Non-pigmented ciliary epithelial cell (primary cell): Measurements from ENCODE around the gene ZNF680.
"Not testable (repeated sequence)": the region's sequence is repeated elsewhere in the genome, so short reads cannot be mapped to it uniquely, and the experiment has no call there.

Experiments used
- DNase-seq: peaks from one replicate; pipeline ENCODE4 v3.0.0-alpha.2; 2010; ENCODE audit warnings: low read depth

ZNF680 gene

DNA sequence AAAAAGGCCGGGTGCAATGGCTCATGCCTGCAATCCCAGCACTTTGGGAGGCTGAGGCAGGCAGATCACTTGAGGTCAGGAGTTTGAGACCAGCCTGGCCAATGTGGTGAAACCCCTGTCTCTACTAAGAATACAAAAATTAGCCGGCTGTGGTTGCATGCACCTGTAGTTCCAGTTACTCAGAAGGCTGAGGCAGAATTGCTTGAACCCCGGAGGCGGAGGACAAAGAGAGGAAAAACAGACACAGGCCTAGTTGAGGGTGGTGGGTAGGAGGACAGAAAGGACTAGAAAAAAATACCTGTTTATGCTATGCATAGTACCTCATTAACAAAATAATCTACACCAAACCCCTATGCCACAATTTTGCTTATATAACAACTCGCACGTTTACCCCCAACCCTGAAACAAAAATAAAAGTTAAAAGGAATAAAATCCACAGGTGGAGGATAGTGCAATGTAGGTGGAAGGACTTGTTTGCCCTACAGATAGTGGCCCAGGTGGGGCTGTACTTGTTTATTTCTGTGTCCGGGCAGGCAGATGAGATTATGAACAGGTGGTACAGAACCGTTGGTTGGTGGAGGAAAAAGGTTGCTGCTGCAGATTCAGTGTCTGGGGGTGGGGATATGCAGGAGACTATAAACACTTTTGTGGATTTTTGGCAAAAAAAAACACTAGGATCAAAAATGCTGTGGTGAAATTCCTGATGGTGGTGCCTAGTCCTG lies 5.1 kb downstream of the ZNF680 start:
- DNase-seq: no peak

DNA sequence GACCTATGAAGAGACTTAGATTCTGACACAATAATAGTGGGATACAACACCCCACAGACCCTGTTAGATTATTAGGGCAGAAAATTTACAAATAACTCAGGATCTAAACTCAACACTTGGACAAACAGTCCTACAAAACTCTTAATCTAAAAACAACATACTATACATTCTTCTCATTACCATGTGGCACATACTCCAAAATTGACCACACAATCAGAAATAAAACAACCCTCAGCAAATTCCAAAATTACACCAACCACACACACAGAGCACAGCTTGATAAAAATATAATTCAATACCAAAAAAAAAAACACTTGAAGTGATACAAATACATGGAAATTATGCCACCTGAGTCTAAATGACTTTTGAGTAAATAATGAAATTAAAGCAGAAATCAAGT lies 7.8 kb downstream of the ZNF680 start:
- DNase-seq: no peak

DNA sequence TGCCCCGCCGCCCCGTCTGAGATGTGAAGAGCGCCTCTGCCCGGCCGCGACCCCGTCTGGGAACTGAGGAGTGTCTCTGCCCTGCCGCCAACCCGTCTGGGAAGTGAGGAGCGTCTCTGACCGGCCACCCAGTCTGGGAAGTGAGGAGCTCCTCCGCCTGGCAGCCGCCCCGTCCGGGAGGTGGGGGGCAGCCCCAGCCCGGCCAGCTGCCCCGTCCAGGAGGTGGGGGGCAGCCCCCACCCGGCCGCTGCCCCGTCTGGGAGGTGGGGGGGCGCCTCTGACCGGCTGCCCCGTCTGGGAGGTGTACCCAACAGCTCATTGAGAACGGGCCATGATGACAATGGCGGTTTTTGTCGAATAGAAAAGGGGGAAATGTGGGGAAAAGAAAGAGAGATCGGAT lies 8.7 kb downstream of the ZNF680 start:
- not testable (repeated sequence) for DNase-seq

DNA sequence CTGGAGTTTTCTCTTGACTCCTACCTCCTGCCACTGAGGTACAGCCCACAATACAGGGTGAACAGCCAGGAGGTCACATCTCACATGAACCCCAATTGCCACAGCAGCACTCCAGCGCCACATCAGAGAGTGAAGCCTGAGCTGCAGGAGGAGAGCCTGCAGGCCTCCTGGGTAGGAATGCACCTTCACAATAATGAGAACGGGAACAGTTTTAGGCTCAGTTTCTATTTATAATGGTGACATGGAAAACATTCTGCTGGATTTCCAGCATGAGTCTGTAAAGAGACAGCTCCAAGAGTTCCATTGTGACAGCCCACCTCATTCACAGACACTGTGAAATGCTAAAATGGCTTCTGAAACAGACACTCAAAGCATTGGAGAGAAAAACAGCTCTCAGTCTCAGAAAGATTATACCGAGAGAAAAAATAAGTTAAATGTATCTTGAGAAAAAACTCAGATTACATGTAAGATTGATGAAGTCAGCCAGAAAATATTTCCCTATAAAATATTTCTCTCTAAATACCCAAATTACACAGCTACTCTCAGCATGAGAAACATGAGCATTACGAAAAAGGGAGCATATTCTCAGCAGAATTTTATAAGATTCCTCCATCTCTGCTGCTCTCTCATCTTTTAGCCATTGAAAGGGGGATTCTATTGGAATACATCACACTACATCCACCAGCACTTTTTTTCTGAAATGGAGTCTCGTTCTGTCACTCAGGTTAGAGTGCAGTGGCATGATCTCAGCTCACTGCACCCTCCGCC lies 11.3 kb downstream of the ZNF680 start:
- no peak for DNase-seq

DNA sequence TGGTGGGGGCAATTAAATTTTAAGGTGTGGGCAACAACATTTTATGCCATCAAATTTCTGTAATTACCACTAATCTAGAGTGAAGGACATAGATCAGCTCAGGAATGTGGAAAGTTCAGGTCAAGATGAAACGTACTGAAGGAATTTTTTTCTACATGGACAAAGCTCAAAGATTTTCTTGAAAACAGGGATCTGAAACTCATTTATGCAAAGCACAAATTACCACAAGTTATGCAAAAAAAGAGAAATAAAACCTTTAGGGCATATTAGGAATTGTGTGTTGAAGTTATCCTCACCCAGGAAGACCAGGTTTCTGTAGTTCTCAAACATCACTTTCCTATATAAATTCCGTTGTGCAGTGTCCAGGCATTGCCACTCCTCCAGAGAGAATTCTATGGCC lies 18.9 kb downstream of the ZNF680 start:
- no peak for DNase-seq

DNA sequence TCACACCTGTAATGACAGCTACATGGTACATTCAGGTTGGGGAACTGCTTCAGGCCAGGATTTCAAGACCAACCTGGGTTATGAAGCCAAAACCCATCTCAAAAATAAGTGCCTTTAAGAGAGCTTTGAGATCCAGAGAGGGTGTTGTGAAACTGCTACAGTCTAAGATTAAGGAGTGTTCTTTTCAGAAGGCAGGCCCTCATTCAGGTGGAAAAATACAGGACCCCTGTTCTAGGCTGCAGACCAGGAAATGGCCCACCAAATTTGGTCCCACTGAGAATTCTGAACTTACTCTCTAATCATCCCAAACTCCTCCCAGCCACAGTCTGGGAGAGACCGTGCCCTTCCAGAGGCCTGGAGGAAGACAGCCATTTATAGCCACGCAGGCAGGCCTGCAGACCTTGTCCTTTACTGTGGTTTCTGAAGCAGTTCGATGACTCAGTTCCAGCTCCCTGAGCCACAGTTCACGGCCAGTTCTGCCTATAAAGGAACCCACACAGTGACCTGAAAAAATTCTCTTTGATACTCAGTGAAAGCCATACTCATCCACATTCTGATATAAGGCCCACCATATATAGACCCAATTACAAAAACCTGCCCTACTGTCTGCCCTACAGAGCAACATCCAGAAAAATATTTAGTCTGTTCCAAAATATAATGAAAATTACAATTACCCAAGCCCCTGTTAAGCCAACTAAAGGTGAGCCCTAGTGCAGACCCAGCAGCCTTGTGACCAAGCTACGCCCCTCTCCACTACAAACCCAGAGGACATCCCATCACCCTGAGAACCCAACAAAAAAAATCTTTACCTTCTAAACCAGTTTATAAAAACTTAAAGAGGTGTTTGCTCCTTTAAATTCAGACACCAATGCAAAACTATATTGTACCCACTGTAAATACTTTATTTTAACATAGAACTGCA lies 21.2 kb downstream of the ZNF680 start:
- no peak for DNase-seq

DNA sequence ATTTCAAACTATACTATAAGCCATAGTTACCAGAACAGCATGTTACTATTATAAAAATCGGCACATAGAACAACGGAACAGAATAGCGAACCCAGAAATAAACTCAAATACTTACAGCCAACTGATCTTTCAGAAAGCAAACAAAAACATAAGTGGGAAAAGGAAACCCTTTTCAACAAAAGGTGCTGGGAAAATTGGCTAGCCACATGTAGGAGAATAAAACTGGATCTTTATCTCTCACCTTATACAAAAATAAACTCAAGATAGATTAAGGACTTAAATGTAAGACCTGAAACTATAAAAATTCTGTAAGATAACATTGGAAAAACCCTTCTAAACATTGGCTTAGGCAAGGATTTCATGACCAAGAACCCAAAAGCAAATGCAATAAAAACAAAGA lies 29.1 kb downstream of the ZNF680 start:
- no peak for DNase-seq

DNA sequence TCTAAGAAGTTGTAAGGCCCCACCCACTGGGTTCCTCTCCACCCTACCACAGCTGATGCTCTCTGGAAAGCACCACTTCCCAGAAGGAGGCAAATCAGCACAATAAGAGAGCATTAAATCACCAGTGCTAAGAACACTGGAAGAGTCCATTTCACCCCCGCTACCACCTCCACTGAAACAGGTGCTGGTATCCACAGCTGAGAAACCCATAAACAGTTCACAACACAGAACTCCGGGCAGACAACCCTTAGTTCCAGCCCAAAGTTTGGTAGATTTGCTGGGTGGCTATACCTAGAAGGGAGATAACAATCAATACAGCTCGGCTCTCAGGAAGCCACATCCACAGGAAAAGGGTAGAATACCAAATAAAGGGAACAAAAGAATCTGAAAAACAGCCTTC lies 34.1 kb downstream of the ZNF680 start:
- DNase-seq: no peak

DNA sequence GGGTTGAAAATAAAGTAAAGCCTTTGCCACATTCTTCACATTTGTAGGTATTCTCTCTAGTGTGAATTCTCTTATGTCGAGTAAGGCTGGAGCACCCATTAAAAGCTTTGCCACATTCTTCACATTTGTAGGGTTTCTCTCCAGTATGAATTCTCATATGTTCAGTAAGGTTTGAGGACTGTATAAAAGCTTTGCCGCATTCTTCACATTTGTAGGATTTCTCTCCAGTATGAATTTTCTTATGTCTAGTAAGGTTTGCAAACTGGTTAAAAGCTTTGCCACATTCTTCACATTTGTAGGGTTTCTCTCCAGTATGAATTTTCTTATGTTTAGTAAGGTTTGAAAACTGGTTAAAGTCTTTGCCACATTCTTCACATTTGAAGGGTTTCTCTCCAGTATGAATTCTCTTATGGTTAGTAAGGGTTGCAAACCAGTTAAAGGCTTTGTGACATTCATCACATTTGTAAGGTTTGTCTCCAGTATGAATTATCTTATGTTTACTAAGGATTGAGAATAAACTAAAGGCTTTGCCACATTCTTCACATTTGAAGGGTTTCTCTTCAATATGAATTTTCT lies 41.4 kb downstream of the ZNF680 start:
- no peak for DNase-seq

DNA sequence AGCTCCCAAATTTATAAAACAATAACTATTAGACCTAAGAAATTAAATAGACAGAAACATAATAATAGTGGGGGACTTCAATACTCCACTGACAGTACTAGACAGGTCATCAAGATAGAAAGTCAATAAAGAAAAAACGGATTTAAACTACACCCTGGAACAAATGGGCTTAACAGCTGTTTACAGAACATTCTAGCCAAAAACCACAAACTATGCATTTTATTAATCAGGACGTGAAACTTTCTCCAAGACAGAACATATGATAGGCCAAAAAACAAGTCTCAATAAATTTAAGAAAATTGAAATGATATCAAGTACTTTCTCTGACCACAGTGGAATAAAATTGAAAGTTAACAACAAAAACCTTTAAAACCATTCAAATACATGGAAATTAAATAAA lies 46.4 kb downstream of the ZNF680 start:
- no peak for DNase-seq

DNA sequence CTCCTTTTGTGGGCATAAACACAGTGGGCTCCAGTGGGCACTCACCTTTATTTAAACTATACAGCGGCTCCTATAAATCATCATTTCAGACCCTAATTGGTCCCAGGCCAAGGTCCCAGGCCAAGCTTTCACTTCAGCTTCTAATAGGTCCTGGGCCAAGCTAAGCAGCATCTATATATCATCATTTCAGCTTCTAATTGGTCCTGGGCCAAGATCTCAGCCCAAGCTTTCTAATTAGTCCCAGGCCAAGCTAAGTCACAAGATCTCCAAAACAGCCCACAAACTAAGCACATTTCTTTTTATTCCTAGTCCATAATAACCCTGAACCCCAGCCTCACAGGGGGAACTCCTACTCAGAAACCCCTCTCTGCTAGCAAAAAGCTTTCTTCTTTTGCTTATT lies 47.1 kb downstream of the ZNF680 start:
- DNase-seq: no peak

DNA sequence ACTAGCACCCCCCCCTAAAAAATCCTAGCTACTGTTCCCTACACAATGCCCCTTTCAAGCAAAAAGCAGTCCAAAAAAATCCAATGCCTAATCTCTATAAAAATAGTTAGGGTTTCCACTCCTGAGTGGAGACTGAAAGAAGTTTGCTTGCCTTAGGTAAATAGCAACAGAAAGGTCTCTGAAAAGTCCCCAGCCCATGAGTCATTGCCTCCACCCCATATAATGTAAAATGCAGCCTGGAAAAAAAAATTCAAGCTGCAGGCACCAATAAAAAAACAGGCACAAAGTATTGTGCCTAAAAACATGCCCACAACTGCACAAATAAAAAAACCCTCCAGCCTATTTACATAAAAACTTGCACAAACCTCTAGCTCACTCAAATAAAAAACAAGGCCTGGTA lies 47.5 kb downstream of the ZNF680 start:
- DNase-seq: no peak

DNA sequence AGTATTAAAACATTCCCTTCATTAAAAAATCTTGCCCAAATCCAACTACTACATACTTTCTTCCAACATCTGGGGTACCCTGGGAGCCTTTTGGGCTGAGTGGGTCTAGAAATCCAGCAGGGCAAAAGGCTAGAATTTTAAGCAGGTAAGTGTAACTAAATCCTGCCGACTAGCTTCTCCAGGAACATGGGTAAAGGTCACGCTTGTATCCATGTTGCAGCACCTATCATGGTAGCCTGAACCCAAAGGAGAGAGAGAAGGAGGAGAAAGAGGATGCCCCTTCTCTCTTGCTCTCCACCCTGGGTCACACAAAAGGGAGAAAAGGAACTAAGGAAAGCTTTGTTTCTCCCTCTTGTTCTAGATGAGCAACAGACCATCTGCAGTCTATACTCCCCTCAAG lies 53.3 kb downstream of the ZNF680 start:
- no peak for DNase-seq

DNA sequence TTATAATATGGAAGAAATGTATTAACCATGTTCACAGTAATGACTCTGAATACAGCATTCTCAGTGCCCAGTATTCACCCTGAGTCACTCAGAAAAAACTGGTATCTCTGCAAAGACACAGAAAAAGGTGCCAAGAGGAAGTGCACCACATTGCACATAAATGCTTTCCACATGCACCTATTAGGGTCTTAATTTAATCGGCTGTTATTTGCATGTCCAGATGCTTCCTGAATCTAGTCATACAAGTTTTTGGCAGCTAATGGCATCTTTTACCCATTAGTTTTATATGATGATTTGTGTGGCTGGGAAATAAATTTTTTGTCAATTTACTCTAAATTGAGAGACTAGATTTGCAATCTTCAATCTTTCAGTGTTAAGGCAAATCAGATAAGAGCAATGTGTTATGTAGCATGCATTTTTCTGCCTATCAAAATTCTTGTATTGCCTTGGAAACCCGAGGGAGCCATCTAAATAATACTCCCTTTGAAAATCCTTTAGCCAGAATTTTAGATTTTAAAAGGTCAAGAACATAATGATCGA lies 58.2 kb downstream of the ZNF680 start:
- DNase-seq: no peak

DNA sequence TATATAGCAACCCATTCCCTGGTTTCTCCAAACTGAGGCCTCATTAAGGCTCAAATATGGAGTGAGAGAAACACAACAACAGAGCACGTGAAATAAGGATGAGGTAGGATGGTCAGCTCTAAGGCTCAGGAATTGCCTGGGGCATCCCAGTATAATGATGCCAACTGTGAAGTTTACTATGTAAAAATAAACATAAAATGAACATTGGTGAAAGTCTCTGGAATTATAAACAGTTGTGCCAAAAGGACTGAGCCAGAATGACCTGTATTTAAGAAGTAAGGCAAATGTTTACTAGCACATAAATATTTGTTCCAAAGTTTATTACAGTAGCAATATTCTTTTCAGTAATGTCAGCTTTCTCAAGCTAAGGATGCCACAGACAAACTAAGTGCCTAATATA lies 64.6 kb downstream of the ZNF680 start:
- DNase-seq: no peak

DNA sequence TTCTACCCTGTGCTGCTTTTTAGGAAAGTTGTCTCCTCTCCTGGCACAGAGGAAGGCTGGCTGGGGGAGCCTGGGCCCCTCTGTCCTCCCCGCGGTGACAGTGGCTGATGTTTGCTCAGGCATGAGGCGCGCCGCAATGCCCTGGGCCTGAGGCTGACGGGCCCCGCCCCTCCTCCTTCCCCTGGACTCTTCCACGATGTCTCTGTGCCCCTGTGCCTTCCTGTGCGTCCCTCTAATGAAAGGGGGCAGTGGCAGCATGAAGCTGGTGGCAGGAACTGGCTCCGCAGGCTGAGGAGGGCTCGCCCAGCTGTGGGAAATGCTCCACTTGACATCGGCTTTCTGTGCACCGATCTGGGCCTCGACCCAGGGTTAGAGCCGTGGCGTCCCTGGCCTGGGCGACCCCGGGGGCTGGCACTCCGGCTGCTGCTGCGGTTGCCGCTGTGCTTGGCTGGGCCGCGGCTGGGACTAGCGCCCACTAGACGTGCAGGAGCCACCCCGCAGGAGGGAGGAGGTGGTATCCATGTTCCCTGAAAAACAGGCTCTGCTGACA lies 67.9 kb downstream of the ZNF680 start:
- no peak for DNase-seq

DNA sequence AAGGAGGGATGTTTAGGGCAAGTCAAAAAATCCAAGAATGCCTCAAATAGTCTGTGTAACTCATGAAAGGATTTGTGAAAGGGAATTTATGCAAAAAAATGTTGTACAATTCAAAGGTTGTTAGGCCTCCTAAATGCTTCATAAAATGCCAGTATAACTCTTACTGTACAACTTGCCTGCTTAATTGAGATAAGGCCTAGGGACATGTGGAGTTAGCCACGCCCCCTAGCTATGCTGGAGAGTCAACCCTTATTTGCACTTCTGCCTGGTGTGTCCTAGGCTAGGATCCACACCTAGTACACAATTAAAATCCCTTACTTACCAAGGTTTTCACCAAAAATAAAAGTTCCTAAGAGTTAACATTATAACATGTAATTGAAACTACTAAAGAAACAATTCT lies 77.2 kb downstream of the ZNF680 start:
- no peak for DNase-seq
